Measurements from ENCODE around the gene SEC14L3.

SEC14L3 gene

GRCh38 chr22:30423301-30423958 is 48.4 kb downstream of the SEC14L3 start:
- peak; percentile 67 for DNase-seq (ENCODE audit: low spot score)

GRCh38 chr22:30422481-30423300 is 49.1 kb downstream of the SEC14L3 start:
- DNase-seq (ENCODE audit: low spot score) = peak; percentile 65

- DNase-seq (ENCODE audit: low spot score) = no peak
Measured at GRCh38 chr22:30421695-30422480, 49.9 kb downstream of the SEC14L3 start.

- DNase-seq (ENCODE audit: low spot score) = no peak
Measured at GRCh38 chr22:30420347-30421125, 51.3 kb downstream of the SEC14L3 start.

GRCh38 chr22:30416837-30417236 is 55.0 kb downstream of the SEC14L3 start:
- no peak for DNase-seq (ENCODE audit: low spot score)

GRCh38 chr22:30416403-30416802 is 55.4 kb downstream of the SEC14L3 start:
- DNase-seq (ENCODE audit: low spot score) = no peak

GRCh38 chr22:30414525-30415047 is 57.2 kb downstream of the SEC14L3 start:
- DNase-seq (ENCODE audit: low spot score) = no peak

- no peak for DNase-seq (ENCODE audit: low spot score)
Measured at GRCh38 chr22:30413745-30414524, 57.9 kb downstream of the SEC14L3 start.

GRCh38 chr22:30413001-30413400 is 58.8 kb downstream of the SEC14L3 start:
- no peak for DNase-seq (ENCODE audit: low spot score)

- DNase-seq (ENCODE audit: low spot score) = no peak
Measured at GRCh38 chr22:30411780-30412179, 60.0 kb downstream of the SEC14L3 start.

Measured in iPS-NIHi11 (cell line).